ENCODE data around the gene GRID2.

Gene GRID2

GRCh38 chr4:93433840-93434239 lies 1130.1 kb downstream of the GRID2 start:
- H3K4me3 ChIP-seq (replicated peaks; ENCODE audit: low read depth, low read length) = no peak overlapping the region
- TF ChIP-seq, protein P1, sequence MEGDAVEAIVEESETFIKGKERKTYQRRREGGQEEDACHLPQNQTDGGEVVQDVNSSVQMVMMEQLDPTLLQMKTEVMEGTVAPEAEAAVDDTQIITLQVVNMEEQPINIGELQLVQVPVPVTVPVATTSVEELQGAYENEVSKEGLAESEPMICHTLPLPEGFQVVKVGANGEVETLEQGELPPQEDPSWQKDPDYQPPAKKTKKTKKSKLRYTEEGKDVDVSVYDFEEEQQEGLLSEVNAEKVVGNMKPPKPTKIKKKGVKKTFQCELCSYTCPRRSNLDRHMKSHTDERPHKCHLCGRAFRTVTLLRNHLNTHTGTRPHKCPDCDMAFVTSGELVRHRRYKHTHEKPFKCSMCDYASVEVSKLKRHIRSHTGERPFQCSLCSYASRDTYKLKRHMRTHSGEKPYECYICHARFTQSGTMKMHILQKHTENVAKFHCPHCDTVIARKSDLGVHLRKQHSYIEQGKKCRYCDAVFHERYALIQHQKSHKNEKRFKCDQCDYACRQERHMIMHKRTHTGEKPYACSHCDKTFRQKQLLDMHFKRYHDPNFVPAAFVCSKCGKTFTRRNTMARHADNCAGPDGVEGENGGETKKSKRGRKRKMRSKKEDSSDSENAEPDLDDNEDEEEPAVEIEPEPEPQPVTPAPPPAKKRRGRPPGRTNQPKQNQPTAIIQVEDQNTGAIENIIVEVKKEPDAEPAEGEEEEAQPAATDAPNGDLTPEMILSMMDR (IDR thresholded peaks at IDR 0.05; ENCODE audit: low read depth, low read length, missing control alignments) = no peak
- DNase-seq (ENCODE audit: extremely low read depth, low read depth) = no peak

- TF ChIP-seq, protein P1 (IDR thresholded peaks at IDR 0.05; ENCODE audit: low read depth, low read length, missing control alignments) = no peak
- no peak for DNase-seq (ENCODE audit: extremely low read depth, low read depth)
- H3K4me3 ChIP-seq (replicated peaks; ENCODE audit: low read depth, low read length) = no peak overlapping the region
Observed at GRCh38 chr4:93436000-93436626, 1132.3 kb downstream of the GRID2 start.

GRCh38 chr4:93437991-93438390 lies 1134.2 kb downstream of the GRID2 start:
- H3K4me3 ChIP-seq (replicated peaks; ENCODE audit: low read depth, low read length) = no peak overlapping the region
- no peak for DNase-seq (ENCODE audit: extremely low read depth, low read depth)
- TF ChIP-seq, protein P1 (IDR thresholded peaks at IDR 0.05; ENCODE audit: low read depth, low read length, missing control alignments) = no peak

- TF ChIP-seq, protein P1 (IDR thresholded peaks at IDR 0.05; ENCODE audit: low read depth, low read length, missing control alignments) = no peak
- H3K4me3 ChIP-seq (replicated peaks; ENCODE audit: low read depth, low read length) = no peak overlapping the region
- DNase-seq (ENCODE audit: extremely low read depth, low read depth) = no peak
Observed at GRCh38 chr4:93444860-93445259, 1141.1 kb downstream of the GRID2 start.

- H3K4me3 ChIP-seq (replicated peaks; ENCODE audit: low read depth, low read length) = no peak overlapping the region
- DNase-seq (ENCODE audit: extremely low read depth, low read depth) = no peak
- TF ChIP-seq, protein P1 (IDR thresholded peaks at IDR 0.05; ENCODE audit: low read depth, low read length, missing control alignments) = no peak
Observed at GRCh38 chr4:93446038-93446437, 1142.3 kb downstream of the GRID2 start.

- TF ChIP-seq, protein P1 (IDR thresholded peaks at IDR 0.05; ENCODE audit: low read depth, low read length, missing control alignments) = no peak
- DNase-seq (ENCODE audit: extremely low read depth, low read depth) = no peak
- no peak overlapping the region for H3K4me3 ChIP-seq (replicated peaks; ENCODE audit: low read depth, low read length)
Observed at GRCh38 chr4:93448691-93449293, 1145.0 kb downstream of the GRID2 start.
